GM12878 (cell line): Measurements from ENCODE around the gene COX19. TPM values are rescaled to one million over a fixed set of nuclear protein-coding genes. Genes with fewer than 3 reads are reported as not detected.

Experiments used
- ATF2 ChIP-seq: IDR thresholded peaks from 2 replicates; pipeline ENCODE4 v1.6.1; 2012; ENCODE audit warnings: low read length, inconsistent platforms
- BHLHE40 ChIP-seq, 2 experiments: fragments of 450-650 bp in 1 of 2; IDR thresholded peaks; 2 replicates each; pipeline ENCODE4 v1.6.1; 2011 to 2017; ENCODE audit warnings: low read depth in 2 of 2, borderline replicate concordance in 1 of 2, improper control_type of control experiment in 1 of 2, low read length in 1 of 2, mild to moderate bottlenecking in 1 of 2
- BMI1 ChIP-seq: fragments of 450-650 bp; IDR thresholded peaks from 2 replicates; pipeline ENCODE4 v1.6.1; 2016; ENCODE audit warnings: mild to moderate bottlenecking, moderate library complexity, borderline replicate concordance
- E2F8 ChIP-seq: fragments of 450-650 bp; IDR thresholded peaks from 2 replicates; pipeline ENCODE4 v1.6.1; 2018; ENCODE audit warnings: mild to moderate bottlenecking, low read depth, moderate library complexity; ENCODE audit not compliant: partially characterized antibody
- EGR1 ChIP-seq, 2 experiments: IDR thresholded peaks; 1 replicate in 1 of 2; 2 replicates in 1 of 2; pipeline ENCODE4 v1.6.1; 2011 to 2012; ENCODE audit warnings: low read depth in 2 of 2, low read length in 2 of 2, borderline replicate concordance in 1 of 2, mild to moderate bottlenecking in 1 of 2, moderate library complexity in 1 of 2
- FOXM1 ChIP-seq: IDR thresholded peaks from 2 replicates; pipeline ENCODE4 v1.6.1; 2012; ENCODE audit warnings: low read depth, mild to moderate bottlenecking, inconsistent platforms, low read length, moderate library complexity
- IKZF1 ChIP-seq: fragments of 450-650 bp; conservative IDR thresholded peaks from 2 replicates; pipeline ENCODE4 v1.6.1; 2017; ENCODE audit warnings: antibody characterized with exemption, mild to moderate bottlenecking
- IKZF2 ChIP-seq, 2 experiments: fragments of 450-650 bp; IDR thresholded peaks; 2 replicates each; pipeline ENCODE4 v1.6.1; 2017; ENCODE audit warnings: mild to moderate bottlenecking in 2 of 2, moderate library complexity in 2 of 2
- LARP7 ChIP-seq: fragments of 450-650 bp; IDR thresholded peaks from 2 replicates; pipeline ENCODE4 v1.6.1; 2017; ENCODE audit warnings: mild to moderate bottlenecking
- MAX ChIP-seq: IDR thresholded peaks from 2 replicates; pipeline ENCODE4 v1.6.1; 2012; ENCODE audit warnings: low read depth, low read length, improper control_type of control experiment
- MLLT1 ChIP-seq: fragments of 450-650 bp; IDR thresholded peaks from 2 replicates; pipeline ENCODE4 v1.6.1; 2016; ENCODE audit warnings: mild to moderate bottlenecking
- MXI1 ChIP-seq: fragments of 150-350 bp; IDR thresholded peaks from 2 replicates; pipeline ENCODE4 v1.6.1; 2011; ENCODE audit warnings: low read depth, mild to moderate bottlenecking, inconsistent platforms, low read length, improper control_type of control experiment
- NFYB ChIP-seq: IDR thresholded peaks from 2 replicates; pipeline ENCODE4 v1.6.1; 2011; ENCODE audit warnings: low read depth, mild to moderate bottlenecking, low read length, improper control_type of control experiment, moderate library complexity; ENCODE audit not compliant: insufficient read depth
- PML ChIP-seq: IDR thresholded peaks from 2 replicates; pipeline ENCODE4 v1.6.1; 2012; ENCODE audit warnings: low read length, inconsistent platforms
- POU2F2 ChIP-seq: IDR thresholded peaks from 3 replicates; pipeline ENCODE4 v1.6.1; 2011; ENCODE audit warnings: low read depth, mild to moderate bottlenecking, low read length, borderline replicate concordance
- RB1 ChIP-seq: fragments of 450-650 bp; formaldehyde crosslinking; IDR thresholded peaks from 2 replicates; pipeline ENCODE4 v1.6.1; 2017; ENCODE audit warnings: mild to moderate bottlenecking, borderline replicate concordance
- SPI1 ChIP-seq: IDR thresholded peaks from 2 replicates; pipeline ENCODE4 v1.6.1; 2011; ENCODE audit warnings: low read depth, mild to moderate bottlenecking, low read length, moderate library complexity, borderline replicate concordance; ENCODE audit not compliant: insufficient read depth
- SREBF1 ChIP-seq: IDR thresholded peaks from 2 replicates; pipeline ENCODE4 v1.6.1; 2012; ENCODE audit warnings: mild to moderate bottlenecking, low read length
- TBL1XR1 ChIP-seq: IDR thresholded peaks from 2 replicates; pipeline ENCODE4 v1.6.1; 2012; ENCODE audit warnings: low read depth, low read length, improper control_type of control experiment
- ZBTB4 ChIP-seq: fragments of 450-650 bp; formaldehyde crosslinking; IDR thresholded peaks from 2 replicates; pipeline ENCODE4 v1.4.0; 2022; ENCODE audit warnings: mild to moderate bottlenecking, moderate library complexity
- ZNF622 ChIP-seq: fragments of 450-650 bp; IDR thresholded peaks from 2 replicates; pipeline ENCODE4 v1.6.1; 2017; ENCODE audit warnings: mild to moderate bottlenecking, inconsistent platforms
- polyA plus RNA-seq, 11 experiments: library from polyadenylated mRNA; depleted of rRNA in 4 of 11; unstranded in 6 of 11; stranded (reverse) in 5 of 11; fragments of >200 nt; fragmentation: Nextera tagmentation in 4 of 11; fragmentation: Illumina TruSeq in 1 of 11; extraction: Ambion mirVana in 4 of 11; extraction: Trizol in 1 of 11; gene quantifications; 1 replicate in 1 of 11; 2 replicates in 10 of 11; pipeline versions ENCODE4 v1.2.1 to v1.2.3, GENCODE V29; 2011 to 2016; ENCODE audit warnings: inconsistent platforms in 2 of 11, missing spikeins in 2 of 11, low read depth in 1 of 11
- total RNA-seq, 4 experiments: library from RNA; depleted of rRNA in 3 of 4; stranded (reverse); fragments of >200 nt in 3 of 4; fragmentation: Illumina TruSeq in 1 of 4; extraction: Trizol in 1 of 4; gene quantifications; 2 replicates each; pipeline versions ENCODE4 v1.2.1 to v1.2.3, GENCODE V29; 2013 to 2021

COX19 gene
- total and polyA plus RNA-seq, 10 of the 15 experiments (the other 5 are each of a cell fraction or from before 2014, with no cell fraction given) = 3.7 to 17.9 (median 10.8) TPM

- TF ChIP-seq BHLHE40 (IDR thresholded peaks at IDR 0.05; ENCODE audit: borderline replicate concordance in 1 of 2, low read depth in 2 of 2, low read length in 1 of 2) (peak; percentile 87 to 94), ZNF622 (no peak), IKZF1 (peak; percentile 56; the same call in 1 of the 2 replicates), NFYB (no peak), IKZF2 (IDR thresholded peaks at IDR 0.05) (0 out of 4 replicates have a peak, but pooled peaks of 1 of the 2 experiments have one; percentile 16), E2F8 (no peak), SPI1 (0 out of 2 replicates have a peak, but pooled peaks have one; percentile 1), MXI1 (no peak), TBL1XR1 (no peak), RB1 (no peak; the same call in 1 of the 2 replicates), MAX (no peak), SREBF1 (no peak), POU2F2 (0 out of 3 replicates have a peak, but pooled peaks have one; percentile 40), ZBTB4 (CRISPR knock-in tag) (no peak), LARP7 (0 out of 2 replicates have a peak, but pooled peaks have one; percentile 46), EGR1 (IDR thresholded peaks at IDR 0.05; ENCODE audit: borderline replicate concordance in 1 of 2, low read depth in 2 of 2, low read length in 2 of 2) (no peak), ATF2 (no peak), FOXM1 (no peak), BMI1 (no peak), PML (no peak), MLLT1 (peak; percentile 12; the same call in 1 of the 2 replicates)
Measured at GRCh38 chr7:1022801-1023465, 47.6 kb upstream of the COX19 start (continued).
